Activated CD8-positive, alpha-beta T cell treated with anti-CD3 and anti-CD28 coated beads for 36 hours (primary cell): ENCODE data around the gene CXCL1. TPM values are rescaled to one million over a fixed set of nuclear protein-coding genes. Genes with fewer than 3 reads are reported as not detected.

Experiments
- ATAC-seq: fragments of 200-7000 bp; cut with Tn5 transposase; one replicate; pipeline ENCODE4 v1.10.0; 2021; ENCODE audit warnings: mild to moderate bottlenecking, moderate library complexity
- CTCF ChIA-PET: fragments of 350-600 bp; sonication (Branson Sonifier 250); formaldehyde crosslinking; loops from one replicate; lab custom pipeline; 2021; ENCODE audit warnings: antibody characterized with exemption; lab: Charles Lee
- POLR2A ChIA-PET: fragments of 350-600 bp; sonication (Branson Sonifier 250); formaldehyde crosslinking; loops from one replicate; lab custom pipeline; 2021; ENCODE audit warnings: antibody characterized with exemption; lab: Charles Lee
- DNase-seq: peaks from one replicate; pipeline ENCODE4 v3.0.0-alpha.2; 2020
- H3K27ac Mint-ChIP-seq: one replicate; pipeline ENCODE4 v1.8.0; 2021; ENCODE audit warnings: mild to moderate bottlenecking, mixed read lengths
- H3K27me3 Mint-ChIP-seq: one replicate; pipeline ENCODE4 v1.8.0; 2021; ENCODE audit warnings: mixed read lengths
- H3K36me3 Mint-ChIP-seq: one replicate; pipeline ENCODE4 v1.8.0; 2021; ENCODE audit warnings: low read depth, mixed read lengths
- H3K4me1 Mint-ChIP-seq: one replicate; pipeline ENCODE4 v1.8.0; 2021; ENCODE audit warnings: low read depth, mixed read lengths
- H3K4me3 Mint-ChIP-seq: one replicate; pipeline ENCODE4 v1.8.0; 2021; ENCODE audit warnings: mild to moderate bottlenecking, moderate library complexity, mixed read lengths
- H3K9me3 Mint-ChIP-seq: one replicate; pipeline ENCODE4 v1.8.0; 2021; ENCODE audit warnings: mixed read lengths
- intact Hi-C: fragments of 100-400 bp; cut with micrococcal nuclease; formaldehyde crosslinking; loops from one replicate; pipeline ENCODE4 v1.10.0; 2022
- total RNA-seq, 2 experiments: library from RNA; stranded (reverse); gene quantifications; one replicate each; pipeline ENCODE4 v1.2.3, GENCODE V29; 2021
- TF ChIP-seq, protein P1 (sequence below): fragments of 200-600 bp; IDR thresholded peaks from one replicate; pipeline ENCODE4 v1.8.0; 2022; ENCODE audit warnings: antibody characterized with exemption, mild to moderate bottlenecking

The CXCL1 gene
- total RNA-seq, 2 experiments from 2014 or later: not detected

DNA sequence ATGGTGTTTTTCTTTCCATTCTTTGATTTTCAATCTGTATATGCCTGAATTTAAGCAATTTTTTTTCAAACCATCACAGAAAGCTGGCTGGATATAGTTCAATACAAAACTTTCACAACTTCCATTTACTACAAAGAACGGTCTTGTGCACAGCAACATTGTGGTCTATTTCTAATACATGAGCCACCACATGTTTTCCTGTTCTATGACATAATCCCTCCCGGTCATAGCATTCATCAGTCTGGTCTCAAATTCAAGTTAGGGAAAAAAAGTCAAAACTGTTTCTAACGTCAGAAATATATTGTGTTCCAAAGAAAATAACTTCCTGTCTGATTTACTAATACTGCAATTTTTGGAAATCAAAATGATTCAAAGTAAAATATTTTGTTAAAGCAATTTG lies 40.2 kb upstream of the CXCL1 start:
- H3K27me3 Mint-ChIP-seq: no peaks in the 10 kb centered on the region
- ATAC-seq (no peak), DNase-seq (no peak)
- TF ChIP-seq, protein P1, sequence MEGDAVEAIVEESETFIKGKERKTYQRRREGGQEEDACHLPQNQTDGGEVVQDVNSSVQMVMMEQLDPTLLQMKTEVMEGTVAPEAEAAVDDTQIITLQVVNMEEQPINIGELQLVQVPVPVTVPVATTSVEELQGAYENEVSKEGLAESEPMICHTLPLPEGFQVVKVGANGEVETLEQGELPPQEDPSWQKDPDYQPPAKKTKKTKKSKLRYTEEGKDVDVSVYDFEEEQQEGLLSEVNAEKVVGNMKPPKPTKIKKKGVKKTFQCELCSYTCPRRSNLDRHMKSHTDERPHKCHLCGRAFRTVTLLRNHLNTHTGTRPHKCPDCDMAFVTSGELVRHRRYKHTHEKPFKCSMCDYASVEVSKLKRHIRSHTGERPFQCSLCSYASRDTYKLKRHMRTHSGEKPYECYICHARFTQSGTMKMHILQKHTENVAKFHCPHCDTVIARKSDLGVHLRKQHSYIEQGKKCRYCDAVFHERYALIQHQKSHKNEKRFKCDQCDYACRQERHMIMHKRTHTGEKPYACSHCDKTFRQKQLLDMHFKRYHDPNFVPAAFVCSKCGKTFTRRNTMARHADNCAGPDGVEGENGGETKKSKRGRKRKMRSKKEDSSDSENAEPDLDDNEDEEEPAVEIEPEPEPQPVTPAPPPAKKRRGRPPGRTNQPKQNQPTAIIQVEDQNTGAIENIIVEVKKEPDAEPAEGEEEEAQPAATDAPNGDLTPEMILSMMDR: no peak
- ChIA-PET POLR2A (no interaction called here), CTCF (no interaction called here)
- H3K4me3 Mint-ChIP-seq: no peak overlapping the region
- no peaks in the 10 kb centered on the region for H3K36me3 Mint-ChIP-seq
- intact Hi-C loops: no loop called here
- H3K9me3 Mint-ChIP-seq: no peaks in the 10 kb centered on the region
- H3K4me1 Mint-ChIP-seq: no peaks in the 10 kb centered on the region
- H3K27ac Mint-ChIP-seq: no peak overlapping the region

DNA sequence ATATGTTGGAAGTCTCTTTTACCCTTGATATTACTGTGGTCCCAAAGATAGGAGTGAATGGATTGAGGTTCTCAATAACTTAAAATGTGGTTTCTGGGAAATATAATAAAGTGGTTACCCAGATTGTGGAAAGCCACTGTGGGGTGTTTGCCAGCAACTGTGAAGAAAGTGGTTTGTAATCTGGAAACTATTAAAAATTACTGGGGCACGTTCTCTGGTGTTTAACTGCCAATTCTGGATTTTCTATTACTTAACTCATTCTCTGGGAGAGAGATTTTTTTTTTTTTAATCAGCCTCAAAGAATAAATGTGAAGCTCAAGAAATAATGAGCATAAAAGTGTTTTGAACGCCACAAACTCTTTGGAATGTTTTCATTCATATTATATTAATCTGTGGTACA lies 37.6 kb upstream of the CXCL1 start:
- POLR2A ChIA-PET: no interaction called here
- H3K4me1 Mint-ChIP-seq: no peaks in the 10 kb centered on the region
- CTCF ChIA-PET: no interaction called here
- DNase-seq (no peak), ATAC-seq (no peak)
- H3K9me3 Mint-ChIP-seq: no peaks in the 10 kb centered on the region
- TF ChIP-seq, protein P1: no peak
- intact Hi-C loops: no loop called here
- no peak overlapping the region for H3K4me3 Mint-ChIP-seq
- no peak overlapping the region for H3K27ac Mint-ChIP-seq
- no peaks in the 10 kb centered on the region for H3K36me3 Mint-ChIP-seq
- H3K27me3 Mint-ChIP-seq: no peaks in the 10 kb centered on the region

DNA sequence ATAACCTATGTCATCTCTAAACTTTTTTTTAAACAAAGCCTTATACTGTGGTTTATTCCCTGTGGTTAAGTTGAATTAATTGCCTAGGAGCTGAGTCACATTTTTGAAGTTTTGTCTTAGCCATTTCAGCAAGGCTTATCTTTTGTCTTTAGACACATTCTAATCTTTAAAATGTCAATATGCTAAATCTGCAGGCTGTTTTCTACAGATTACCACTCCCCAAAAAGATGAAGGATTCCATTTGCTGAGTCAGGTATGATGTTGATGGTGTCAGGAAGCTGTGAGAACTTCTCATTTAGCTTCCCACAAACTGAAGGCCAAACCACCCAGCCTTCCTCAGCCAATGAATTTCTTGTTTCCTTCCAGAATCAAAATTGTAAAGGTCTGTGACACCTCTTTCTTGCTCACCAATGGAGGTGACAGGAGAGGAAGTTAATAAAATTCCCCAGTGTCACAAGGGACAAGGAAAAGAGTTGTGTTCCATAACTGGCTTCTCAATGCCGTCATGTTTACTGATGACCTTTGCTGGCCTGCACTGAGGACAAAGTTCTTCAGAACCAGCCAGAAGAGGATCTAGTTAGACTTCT lies 36.4 kb upstream of the CXCL1 start:
- Mint-ChIP-seq H3K4me3 (no peak overlapping the region), H3K36me3 (no peaks in the 10 kb centered on the region), H3K27ac (no peak overlapping the region), H3K9me3 (no peaks in the 10 kb centered on the region), H3K27me3 (peaks cover 9% of the 10 kb centered on the region), H3K4me1 (no peaks in the 10 kb centered on the region)
- intact Hi-C loops: no loop called here
- ATAC-seq (no peak), DNase-seq (no peak)
- CTCF ChIA-PET: no interaction called here
- TF ChIP-seq, protein P1: no peak
- POLR2A ChIA-PET: no interaction called here

DNA sequence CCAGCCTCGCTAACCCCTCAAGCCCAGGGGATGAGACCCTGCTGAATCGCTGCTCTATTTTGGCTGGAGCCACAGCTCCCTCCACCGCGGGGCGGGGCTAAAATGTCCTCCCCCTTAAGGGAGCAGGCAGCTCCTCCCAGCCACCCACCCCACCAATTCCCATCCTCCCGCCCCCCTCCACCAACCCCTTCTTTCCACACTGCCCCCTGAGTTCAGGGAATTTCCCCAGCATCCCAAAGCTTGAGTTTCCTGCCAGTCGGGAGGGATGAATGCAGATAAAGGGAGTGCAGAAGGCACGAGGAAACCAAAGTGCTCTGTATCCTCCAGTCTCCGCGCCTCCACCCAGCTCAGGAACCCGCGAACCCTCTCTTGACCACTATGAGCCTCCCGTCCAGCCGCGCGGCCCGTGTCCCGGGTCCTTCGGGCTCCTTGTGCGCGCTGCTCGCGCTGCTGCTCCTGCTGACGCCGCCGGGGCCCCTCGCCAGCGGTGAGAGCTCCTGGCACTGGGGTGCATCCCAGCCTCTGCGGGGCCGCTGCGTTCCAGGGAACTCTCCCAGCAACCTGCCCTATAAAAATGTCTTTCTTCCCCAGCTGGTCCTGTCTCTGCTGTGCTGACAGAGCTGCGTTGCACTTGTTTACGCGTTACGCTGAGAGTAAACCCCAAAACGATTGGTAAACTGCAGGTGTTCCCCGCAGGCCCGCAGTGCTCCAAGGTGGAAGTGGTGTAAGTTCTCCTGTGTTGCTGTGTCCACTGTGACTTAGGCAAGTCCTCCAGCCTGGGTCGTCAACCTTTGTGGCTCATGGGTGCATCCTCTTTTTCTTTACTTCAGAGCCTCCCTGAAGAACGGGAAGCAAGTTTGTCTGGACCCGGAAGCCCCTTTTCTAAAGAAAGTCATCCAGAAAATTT lies 32.6 kb upstream of the CXCL1 start, which contains the start of gene CXCL6:
CXCL6 (plus strand) TSS at position 306 of the 907 bp plus-strand sequence; CDS start at position 379, 73 bp downstream.
- TF ChIP-seq, protein P1: no peak
- no peaks in the 10 kb centered on the region for H3K4me1 Mint-ChIP-seq
- no peak within 1 kb of the TSS for H3K4me3 Mint-ChIP-seq
- CTCF ChIA-PET: no interaction called here
- DNase-seq (no peak), ATAC-seq (no peak)
- peaks cover 18% of the 10 kb centered on the region for H3K27me3 Mint-ChIP-seq
- H3K9me3 Mint-ChIP-seq: no peaks in the 10 kb centered on the region
- no peak within 1 kb of the TSS for H3K27ac Mint-ChIP-seq
- POLR2A ChIA-PET: interaction anchor here (0.5 kb wide), 1 partner anchor 258 kb away, joined by 3 read pairs; no protein-coding TSS in a partner anchor
- intact Hi-C loops: no loop called here
- no peaks in the 10 kb centered on the region for H3K36me3 Mint-ChIP-seq

DNA sequence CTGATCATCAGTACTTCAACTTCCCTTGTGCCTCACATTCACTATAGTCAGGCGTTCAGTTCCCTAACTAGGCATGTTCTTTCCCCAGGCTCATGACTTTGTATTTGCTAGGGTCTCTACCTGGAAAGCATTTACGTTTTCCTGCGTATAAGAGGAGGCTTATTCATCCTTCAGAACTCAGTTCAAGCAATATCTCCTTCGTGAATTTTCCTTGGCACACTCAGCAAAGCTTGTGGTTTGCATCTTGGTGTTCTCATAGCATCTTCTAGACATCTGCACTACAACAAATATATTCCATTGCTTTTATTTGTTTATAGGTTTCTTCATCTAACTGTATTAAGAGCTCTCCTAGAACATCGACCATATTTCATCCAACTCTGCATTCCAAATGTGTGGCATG lies 30.1 kb upstream of the CXCL1 start:
- no peaks in the 10 kb centered on the region for H3K36me3 Mint-ChIP-seq
- TF ChIP-seq, protein P1: no peak
- no peak overlapping the region for H3K27ac Mint-ChIP-seq
- intact Hi-C loops: no loop called here
- H3K4me3 Mint-ChIP-seq: no peak overlapping the region
- POLR2A ChIA-PET: no interaction called here
- peaks cover 18% of the 10 kb centered on the region for H3K27me3 Mint-ChIP-seq
- no peaks in the 10 kb centered on the region for H3K4me1 Mint-ChIP-seq
- no peaks in the 10 kb centered on the region for H3K9me3 Mint-ChIP-seq
- DNase-seq (no peak), ATAC-seq (no peak)
- CTCF ChIA-PET: no interaction called here
